Naive thymus-derived CD4-positive, alpha-beta T cell (primary cell): ENCODE data around the gene LMBR1. TPM values are rescaled to one million over a fixed set of nuclear protein-coding genes. Genes with fewer than 3 reads are reported as not detected.
"Not testable (repeated sequence)": the region's sequence is repeated elsewhere in the genome, so short reads cannot be mapped to it uniquely, and the experiment has no call there.

ENCODE experiments used
- ATAC-seq: fragments of 150-1000 bp; cut with Tn5 transposase; 2 replicates; pipeline ENCODE4 v1.10.0; 2021; ENCODE audit warnings: mild to moderate bottlenecking, moderate library complexity
- CTCF ChIA-PET: fragments of 350-600 bp; sonication (Branson Sonifier 250); formaldehyde crosslinking; loops from one replicate; lab custom pipeline; 2021; ENCODE audit warnings: antibody characterized with exemption; lab: Charles Lee
- POLR2A ChIA-PET: fragments of 350-600 bp; sonication (Branson Sonifier 250); formaldehyde crosslinking; loops from one replicate; lab custom pipeline; 2021; ENCODE audit warnings: antibody characterized with exemption, inconsistent platforms; lab: Charles Lee
- DNase-seq, 9 donors: peaks; one replicate each; pipeline versions ENCODE4 v3.0.0 to v3.0.0-alpha.2; 2020 to 2022; ENCODE audit warnings: mixed read lengths in 1 of 9
- H3K27ac ChIP-seq: one replicate; pipeline ENCODE4 v1.7.0; 2013; ENCODE audit warnings: mild to moderate bottlenecking, low read depth, low read length, moderate library complexity
- H3K27me3 ChIP-seq, 2 donors: one replicate each; pipeline ENCODE4 v1.7.0; 2013; ENCODE audit warnings: low read length in 2 of 2, mild to moderate bottlenecking in 2 of 2, moderate library complexity in 2 of 2; ENCODE audit not compliant: control insufficient read depth in 2 of 2, insufficient read depth in 2 of 2
- H3K36me3 ChIP-seq, 3 experiments: 1 replicate in 2 of 3; 2 replicates in 1 of 3; pipeline ENCODE4 v1.7.0; 2013; ENCODE audit warnings: low read length in 3 of 3, mild to moderate bottlenecking in 3 of 3, moderate library complexity in 1 of 3; ENCODE audit not compliant: insufficient read depth in 3 of 3, control insufficient read depth in 2 of 3
- H3K4me1 ChIP-seq, 2 donors: one replicate each; pipeline ENCODE4 v1.7.0; 2013; ENCODE audit warnings: low read length in 2 of 2, mild to moderate bottlenecking in 2 of 2, moderate library complexity in 1 of 2; ENCODE audit not compliant: control insufficient read depth in 2 of 2, insufficient read depth in 2 of 2
- H3K4me3 ChIP-seq: 2 replicates; pipeline ENCODE4 v1.7.0; 2013; ENCODE audit warnings: mild to moderate bottlenecking, low read length
- H3K9me3 ChIP-seq, 3 experiments: 1 replicate in 2 of 3; 2 replicates in 1 of 3; pipeline ENCODE4 v1.7.0; 2013; ENCODE audit warnings: low read length in 3 of 3; ENCODE audit not compliant: control insufficient read depth in 2 of 3
- H3K27ac Mint-ChIP-seq, 9 donors: one replicate each; pipeline ENCODE4 v1.8.0; 2020 to 2022; ENCODE audit warnings: mixed read lengths in 9 of 9, mild to moderate bottlenecking in 8 of 9, moderate library complexity in 5 of 9, inconsistent platforms in 2 of 9
- H3K27me3 Mint-ChIP-seq, 5 donors: one replicate each; pipeline ENCODE4 v1.8.0; 2021 to 2022; ENCODE audit warnings: mixed read lengths in 5 of 5, mild to moderate bottlenecking in 1 of 5
- H3K36me3 Mint-ChIP-seq, 5 donors: one replicate each; pipeline ENCODE4 v1.8.0; 2020 to 2022; ENCODE audit warnings: mixed read lengths in 5 of 5, mild to moderate bottlenecking in 3 of 5, inconsistent platforms in 1 of 5
- H3K4me1 Mint-ChIP-seq, 7 donors: one replicate each; pipeline ENCODE4 v1.8.0; 2020 to 2022; ENCODE audit warnings: mixed read lengths in 7 of 7, mild to moderate bottlenecking in 3 of 7, inconsistent platforms in 1 of 7
- H3K4me3 Mint-ChIP-seq, 10 donors: one replicate each; pipeline ENCODE4 v1.8.0; 2020 to 2022; ENCODE audit warnings: mild to moderate bottlenecking in 10 of 10, mixed read lengths in 10 of 10, moderate library complexity in 6 of 10, inconsistent platforms in 2 of 10
- H3K9me3 Mint-ChIP-seq, 11 donors: one replicate each; pipeline ENCODE4 v1.8.0; 2020 to 2022; ENCODE audit warnings: mixed read lengths in 11 of 11, mild to moderate bottlenecking in 4 of 11, inconsistent platforms in 1 of 11, moderate library complexity in 1 of 11
- intact Hi-C, 2 donors: fragments of 100-400 bp; cut with micrococcal nuclease; formaldehyde crosslinking; loops; one replicate each; pipeline ENCODE4 v1.15.1; 2023
- polyA plus RNA-seq, 2 donors: library from polyadenylated mRNA; unstranded; fragments of 300-500 nt; fragmentation: Illumina TruSeq; gene quantifications; one replicate each; pipeline ENCODE4 v1.2.3, GENCODE V29; 2021
- total RNA-seq, 6 experiments: library from RNA in 5 of 6; stranded (reverse) in 5 of 6; gene quantifications; 1 replicate in 5 of 6; 2 replicates in 1 of 6; pipeline ENCODE4 v1.2.3 and lab custom pipeline; 2021 to 2026

Gene LMBR1
- total and polyA plus RNA-seq, 7 experiments from 2014 or later = 34.5 to 101 (median 63.3) TPM

GRCh38 chr7:156811706-156812105 is 81.3 kb downstream of the LMBR1 start:
- intact Hi-C loops = no loop called here
- Histone ChIP-seq H3K9me3 (no peaks in the 10 kb centered on the region), H3K4me3 (no peak overlapping the region), H3K36me3 (peaks cover 0 to 16% (median 0%) of the 10 kb centered on the region in 3 experiments), H3K4me1 (no peaks in the 10 kb centered on the region), H3K27ac (no peak overlapping the region), H3K27me3 (no peaks in the 10 kb centered on the region)
- Mint-ChIP-seq H3K9me3 (no peaks in the 10 kb centered on the region), H3K27ac (peak overlapping the region in 2 of 9 donors; percentile 4 to 28), H3K4me1 (peaks cover 0 to 3% (median 0%) of the 10 kb centered on the region in 7 donors), H3K36me3 (peaks cover 8 to 54% (median 42%) of the 10 kb centered on the region in 5 donors), H3K27me3 (no peaks in the 10 kb centered on the region), H3K4me3 (no peak overlapping the region)
- ChIA-PET CTCF (no interaction called here), POLR2A (no interaction called here)
- no peak for ATAC-seq
- DNase-seq = no peak

GRCh38 chr7:156803656-156804055 is 89.3 kb downstream of the LMBR1 start:
- H3K4me1 Mint-ChIP-seq, H3K9me3 ChIP-seq, H3K4me3 ChIP-seq, DNase-seq, H3K27me3 Mint-ChIP-seq, H3K27ac Mint-ChIP-seq, H3K4me1 ChIP-seq, CTCF ChIA-PET, H3K27ac ChIP-seq, H3K36me3 ChIP-seq, intact Hi-C loops, ATAC-seq, H3K27me3 ChIP-seq, POLR2A ChIA-PET, H3K9me3 Mint-ChIP-seq, H3K4me3 Mint-ChIP-seq: not testable (repeated sequence)
- H3K36me3 Mint-ChIP-seq = peaks cover 0 to 54% (median 40%) of the 10 kb centered on the region in 5 donors

GRCh38 chr7:156802214-156802613 is 90.8 kb downstream of the LMBR1 start:
- intact Hi-C loops = no loop called here
- peaks cover 0 to 7% (median 0%) of the 10 kb centered on the region in 3 experiments for H3K36me3 ChIP-seq
- CTCF ChIA-PET = no interaction called here
- no peaks in the 10 kb centered on the region for H3K9me3 ChIP-seq
- Mint-ChIP-seq H3K36me3 (peaks cover 0 to 41% (median 28%) of the 10 kb centered on the region in 5 donors), H3K9me3 (peaks cover 0 to 6% (median 0%) of the 10 kb centered on the region in 11 donors), H3K27me3 (no peaks in the 10 kb centered on the region), H3K4me3 (no peak overlapping the region), H3K27ac (no peak overlapping the region), H3K4me1 (peaks cover 0 to 7% (median 0%) of the 10 kb centered on the region in 7 donors)
- no peak overlapping the region for H3K27ac ChIP-seq
- no peak overlapping the region for H3K4me3 ChIP-seq
- DNase-seq (no peak), ATAC-seq (no peak)
- no peaks in the 10 kb centered on the region for H3K27me3 ChIP-seq
- POLR2A ChIA-PET = no interaction called here
- H3K4me1 ChIP-seq = no peaks in the 10 kb centered on the region

- H3K27ac Mint-ChIP-seq = peak overlapping the region in 1 of 9 donors; percentile 25
- Histone ChIP-seq H3K9me3 (no peaks in the 10 kb centered on the region), H3K4me1 (no peaks in the 10 kb centered on the region), H3K27ac (no peak overlapping the region), H3K36me3 (peaks cover 0 to 18% (median 0%) of the 10 kb centered on the region in 3 experiments), H3K4me3 (no peak overlapping the region), H3K27me3 (no peaks in the 10 kb centered on the region)
- intact Hi-C loops = no loop called here
- ChIA-PET CTCF (no interaction called here), POLR2A (no interaction called here)
- H3K9me3 Mint-ChIP-seq = no peaks in the 10 kb centered on the region
- no peak for DNase-seq
- no peak overlapping the region for H3K4me3 Mint-ChIP-seq
- no peaks in the 10 kb centered on the region for H3K27me3 Mint-ChIP-seq
- H3K36me3 Mint-ChIP-seq = peaks cover under 1 to 51% (median 21%) of the 10 kb centered on the region in 5 donors
- H3K4me1 Mint-ChIP-seq = peaks cover 0 to 8% (median 4%) of the 10 kb centered on the region in 7 donors
- ATAC-seq = no peak
These were observed 97.6 kb downstream of the LMBR1 start for GRCh38 chr7:156795415-156795814.

- H3K4me3 Mint-ChIP-seq = no peak overlapping the region
- H3K36me3 Mint-ChIP-seq = peaks cover 0 to 42% (median 12%) of the 10 kb centered on the region in 5 donors
- H3K36me3 ChIP-seq = peaks cover 0 to 18% (median 3%) of the 10 kb centered on the region in 3 experiments
- H3K27me3 Mint-ChIP-seq = no peaks in the 10 kb centered on the region
- H3K9me3 ChIP-seq = no peaks in the 10 kb centered on the region
- POLR2A ChIA-PET = no interaction called here
- no peak overlapping the region for H3K4me3 ChIP-seq
- H3K27ac Mint-ChIP-seq = no peak overlapping the region
- no peak for ATAC-seq
- no peaks in the 10 kb centered on the region for H3K9me3 Mint-ChIP-seq
- intact Hi-C loops = no loop called here
- peaks cover 0 to 8% (median 0%) of the 10 kb centered on the region in 7 donors for H3K4me1 Mint-ChIP-seq
- H3K4me1 ChIP-seq = no peaks in the 10 kb centered on the region
- DNase-seq = no peak
- H3K27ac ChIP-seq = no peak overlapping the region
- no peaks in the 10 kb centered on the region for H3K27me3 ChIP-seq
- CTCF ChIA-PET = no interaction called here
These were observed 99.6 kb downstream of the LMBR1 start for GRCh38 chr7:156793334-156793733.

GRCh38 chr7:156792611-156793010 is 100.4 kb downstream of the LMBR1 start:
- no peak overlapping the region for H3K4me3 Mint-ChIP-seq
- intact Hi-C loops = no loop called here
- no peaks in the 10 kb centered on the region for H3K4me1 ChIP-seq

GRCh38 chr7:156791241-156791640 is 101.7 kb downstream of the LMBR1 start:
- POLR2A ChIA-PET = no interaction called here

More at GRCh38 chr7:156792611-156793010, 100.4 kb downstream of the LMBR1 start:
- no peak overlapping the region for H3K27ac ChIP-seq
- peaks cover 0 to 42% (median 12%) of the 10 kb centered on the region in 5 donors for H3K36me3 Mint-ChIP-seq
- H3K9me3 ChIP-seq = no peaks in the 10 kb centered on the region
- H3K27me3 ChIP-seq = no peaks in the 10 kb centered on the region
- ChIA-PET CTCF (no interaction called here), POLR2A (no interaction called here)
- DNase-seq = no peak
- peaks cover 0 to 8% (median 0%) of the 10 kb centered on the region in 7 donors for H3K4me1 Mint-ChIP-seq
- no peak overlapping the region for H3K4me3 ChIP-seq
- H3K36me3 ChIP-seq = peaks cover 0 to 18% (median 3%) of the 10 kb centered on the region in 3 experiments
- no peaks in the 10 kb centered on the region for H3K9me3 Mint-ChIP-seq
- no peak for ATAC-seq
- H3K27me3 Mint-ChIP-seq = no peaks in the 10 kb centered on the region
- no peak overlapping the region for H3K27ac Mint-ChIP-seq

More at GRCh38 chr7:156791241-156791640, 101.7 kb downstream of the LMBR1 start:
- peaks cover 0 to 16% (median 3%) of the 10 kb centered on the region in 3 experiments for H3K36me3 ChIP-seq
- no peak for DNase-seq
- CTCF ChIA-PET = no interaction called here
- intact Hi-C loops = no loop called here
- H3K27ac Mint-ChIP-seq = peak overlapping the region in 1 of 9 donors; percentile 1
- no peaks in the 10 kb centered on the region for H3K27me3 ChIP-seq
- no peak overlapping the region for H3K4me3 Mint-ChIP-seq
- no peaks in the 10 kb centered on the region for H3K27me3 Mint-ChIP-seq
- peaks cover 0 to 8% (median 0%) of the 10 kb centered on the region in 7 donors for H3K4me1 Mint-ChIP-seq
- H3K9me3 Mint-ChIP-seq = no peaks in the 10 kb centered on the region
- H3K9me3 ChIP-seq = no peaks in the 10 kb centered on the region
- no peak overlapping the region for H3K4me3 ChIP-seq
- no peak for ATAC-seq
- H3K4me1 ChIP-seq = no peaks in the 10 kb centered on the region
- no peak overlapping the region for H3K27ac ChIP-seq
- H3K36me3 Mint-ChIP-seq = peaks cover 0 to 37% (median 16%) of the 10 kb centered on the region in 5 donors
